Stimulated activated CD4-positive, alpha-beta T cell treated with anti-CD3 and anti-CD28 coated beads, TNF-alpha, amount 100 ng/mL, for 48 hours (primary cell): ENCODE data around the gene ZBTB37.
"Not testable (repeated sequence)": the region's sequence is repeated elsewhere in the genome, so short reads cannot be mapped to it uniquely, and the experiment has no call there.

Experiments used
- DNase-seq, 3 donors: peaks; one replicate each; pipeline ENCODE4 v3.0.0-alpha.2; 2020; ENCODE audit warnings: low read depth in 3 of 3

ZBTB37 gene

GRCh38 chr1:173903827-173904531 lies 35.8 kb downstream of the ZBTB37 start:
- DNase-seq = no peak

DNA sequence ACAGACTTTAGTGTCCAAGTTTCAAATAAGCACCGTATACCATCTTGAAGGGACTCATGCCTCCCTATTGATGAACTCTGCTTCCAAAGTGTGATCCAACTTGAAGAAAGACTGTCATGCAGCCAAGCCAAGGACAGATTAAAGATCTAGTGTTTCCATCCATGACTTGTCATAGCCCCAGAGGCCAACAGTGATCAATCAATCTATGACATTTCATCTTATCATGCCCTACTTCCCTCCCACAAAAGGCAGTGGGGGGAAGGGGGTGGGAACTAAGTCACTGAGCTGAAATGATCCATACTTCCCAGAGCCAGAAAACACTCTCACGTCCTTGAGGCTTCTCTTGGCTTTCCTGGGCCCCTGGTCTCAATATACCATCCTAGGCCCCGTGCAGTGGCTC lies 44.9 kb downstream of the ZBTB37 start:
- DNase-seq = no peak

GRCh38 chr1:173914366-173914871 lies 46.2 kb downstream of the ZBTB37 start:
- DNase-seq = peak; percentile 4 to 12 (median 8)

- DNase-seq = no peak
These were observed 47.4 kb downstream of the ZBTB37 start for GRCh38 chr1:173915596-173915995.

- no peak for DNase-seq
These were observed 48.5 kb downstream of the ZBTB37 start for GRCh38 chr1:173916667-173917066.

DNA sequence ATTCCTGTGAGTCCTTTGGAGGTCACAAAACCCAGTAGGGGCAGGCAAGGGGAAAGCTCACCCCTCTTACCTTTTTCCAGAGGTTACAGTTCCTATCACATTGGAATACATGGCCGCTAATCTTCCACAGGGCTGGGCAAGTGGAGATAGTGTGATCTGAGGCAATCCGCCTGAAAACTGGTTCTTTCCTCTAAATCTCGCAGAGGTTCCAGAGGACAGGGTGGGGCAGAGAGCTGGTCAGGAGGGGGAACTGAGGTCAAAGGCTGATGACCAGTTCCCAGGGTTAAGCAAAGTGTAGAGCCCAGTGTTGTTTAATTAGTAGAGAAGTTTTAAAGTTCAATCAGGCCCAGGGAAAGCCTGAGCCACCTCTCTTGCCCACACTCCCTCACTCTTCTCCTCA lies 49.0 kb downstream of the ZBTB37 start, which contains the start of gene SERPINC1:
TSS of gene SERPINC1 (minus strand) at position 179 of the 400 bp plus-strand sequence. CDS start at position 111, 68 bp downstream.
- no peak for DNase-seq

DNA sequence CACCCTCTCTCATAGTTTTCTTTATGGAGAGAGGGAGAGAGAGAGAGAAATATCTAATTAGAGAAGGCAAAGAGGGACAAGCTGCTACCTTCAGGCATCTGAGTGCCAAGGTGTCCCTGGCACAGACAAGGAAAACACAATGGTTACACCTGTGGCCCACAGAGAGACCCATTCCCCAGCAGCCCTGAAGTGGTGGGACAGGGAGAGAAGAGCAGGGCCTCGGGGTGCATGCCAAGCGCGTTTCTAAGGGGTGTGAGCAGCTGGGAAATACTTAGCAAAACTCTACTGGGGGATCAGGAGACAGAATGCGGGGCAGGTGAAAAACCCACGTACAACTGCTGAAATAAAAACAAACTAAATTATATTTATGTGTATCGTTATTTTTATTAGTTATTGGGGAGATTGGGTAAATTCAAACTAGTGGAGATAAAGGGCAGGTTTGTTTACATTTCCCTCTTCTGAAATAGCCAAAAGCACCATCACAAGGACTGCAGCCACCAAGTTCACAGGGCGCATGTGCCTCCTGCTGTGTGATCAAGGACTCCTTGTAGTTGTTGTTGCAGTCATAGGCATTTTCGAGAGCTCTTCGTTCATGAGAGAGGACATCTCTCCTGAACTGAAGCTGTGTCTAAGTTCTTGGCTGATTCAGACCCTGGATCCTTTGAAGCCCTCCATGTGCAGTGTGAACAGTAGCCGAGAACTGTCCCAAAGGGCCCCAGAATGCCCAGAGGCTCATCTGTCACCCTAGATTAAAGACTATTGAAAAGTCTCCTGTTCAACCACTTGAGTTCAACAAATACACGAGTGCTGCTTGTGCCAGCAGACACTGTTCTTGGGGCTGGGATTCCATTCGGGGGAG lies 49.7 kb downstream of the ZBTB37 start:
- DNase-seq = no peak

DNA sequence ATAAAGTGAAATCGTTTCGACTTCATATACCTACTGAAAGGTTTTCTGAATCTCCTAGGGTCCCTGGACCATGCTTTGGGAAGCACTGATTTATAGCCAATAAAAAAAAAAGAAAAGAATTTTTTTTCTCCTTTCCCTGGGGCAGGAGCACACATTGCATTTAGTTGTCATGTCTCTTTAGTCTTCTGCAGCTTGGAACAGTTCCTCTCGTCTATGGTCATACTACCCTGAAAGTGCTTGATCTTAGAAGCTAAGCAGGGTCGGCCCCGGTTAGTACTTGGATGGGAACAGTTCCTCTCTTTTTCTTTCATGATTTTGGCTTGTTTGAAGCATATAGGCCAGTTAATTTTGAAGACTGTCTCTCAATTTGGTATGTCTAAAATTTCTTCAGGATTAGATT lies 52.7 kb downstream of the ZBTB37 start:
- DNase-seq = no peak

DNA sequence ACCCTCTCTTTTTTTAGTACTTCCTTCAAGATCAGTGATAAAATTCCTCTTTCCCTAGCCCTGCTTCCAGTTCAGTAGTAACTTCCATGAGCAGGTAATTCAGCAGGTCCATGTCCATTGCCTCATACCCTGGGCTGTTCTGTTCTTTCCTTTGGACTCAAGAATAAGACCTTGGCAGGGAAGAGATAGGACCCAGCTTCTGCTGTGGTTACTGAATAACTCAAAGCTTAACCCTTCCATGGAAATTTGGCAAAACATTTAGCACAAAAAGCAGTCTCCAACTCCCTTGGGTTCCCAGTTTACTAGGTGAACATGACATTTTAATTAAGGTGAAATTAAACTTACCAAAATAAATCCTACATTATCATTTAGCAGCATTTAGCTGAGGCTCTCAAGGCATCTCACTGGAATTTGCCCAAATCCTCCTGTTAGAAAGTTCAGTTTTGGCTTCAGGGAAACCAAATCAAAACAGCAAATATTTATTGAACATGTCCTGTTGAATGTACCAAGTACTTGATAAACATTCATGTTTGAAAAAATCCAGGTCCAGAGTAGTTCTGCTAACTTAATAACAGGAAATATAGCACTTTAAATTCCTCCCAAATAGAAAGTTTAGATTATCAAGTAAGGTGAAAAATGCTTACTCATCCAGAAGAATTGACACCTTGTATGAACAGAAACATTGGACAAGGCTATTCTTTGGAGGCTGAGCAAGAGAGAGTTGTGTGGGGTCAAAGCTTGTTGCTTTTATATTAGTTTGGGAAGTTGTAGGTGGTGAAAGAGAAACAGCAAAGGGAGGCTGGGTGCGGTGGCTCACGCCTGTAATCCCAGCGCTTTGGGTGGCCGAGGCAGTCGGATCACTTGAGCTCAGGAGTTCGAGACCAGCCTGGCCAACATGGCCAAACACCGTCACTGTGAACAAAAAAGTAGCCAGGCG lies 57.4 kb downstream of the ZBTB37 start:
- DNase-seq = no peak

DNA sequence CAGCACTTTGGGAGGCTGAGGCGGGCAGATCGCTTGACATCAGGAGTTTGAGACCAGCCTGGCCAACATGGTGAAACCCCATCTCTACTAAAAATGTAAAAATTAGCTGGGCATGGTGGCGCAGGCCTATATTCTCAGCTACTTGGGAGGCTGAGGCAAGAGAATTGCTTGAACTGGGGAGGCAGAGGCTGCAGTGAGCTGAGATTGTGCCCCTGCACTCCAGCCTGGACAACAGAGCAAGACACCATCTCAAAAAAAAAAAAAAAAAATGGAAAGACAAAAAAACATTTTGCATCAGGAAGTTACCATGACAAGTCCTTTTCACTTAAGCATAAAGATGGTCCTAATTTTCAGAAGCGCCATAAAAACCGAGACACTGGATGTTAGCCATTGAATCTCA lies 62.4 kb downstream of the ZBTB37 start:
- DNase-seq = not testable (repeated sequence)

GRCh38 chr1:173934440-173934839 lies 66.3 kb downstream of the ZBTB37 start:
- no peak for DNase-seq

GRCh38 chr1:173937062-173937461 lies 68.9 kb downstream of the ZBTB37 start:
- no peak for DNase-seq

GRCh38 chr1:173946380-173946921 lies 78.3 kb downstream of the ZBTB37 start:
- DNase-seq = no peak

GRCh38 chr1:173948594-173948993 lies 80.4 kb downstream of the ZBTB37 start:
- DNase-seq = no peak
